ENCODE data around the gene TRNT1. TPM values are rescaled to one million over a fixed set of nuclear protein-coding genes. Genes with fewer than 3 reads are reported as not detected.

The TRNT1 gene
- 25.5 TPM for polyA plus RNA-seq
- long read RNA-seq, donor 1, partial matches to known transcripts, result 0 of 16 reads
- long read RNA-seq, donor 1, other reads (novel, unspliced or antisense), result 15 of 16 reads
- long read RNA-seq, donor 2, transcript TRNT1-201 (8 exons, 2,276 nt), result major isoform, 7 of 47 reads
- long read RNA-seq, donor 2, partial matches to known transcripts, result 19 of 47 reads
- long read RNA-seq, donor 2, other reads (novel, unspliced or antisense), result 17 of 47 reads
- long read RNA-seq, donor 3, result 0 reads
- long read RNA-seq, donor 4, partial matches to known transcripts, result 0 of 1 reads
- long read RNA-seq, donor 4, other reads (novel, unspliced or antisense), result 0 of 1 reads
- long read RNA-seq, donor 5, partial matches to known transcripts, result 0 of 14 reads
- long read RNA-seq, donor 5, other reads (novel, unspliced or antisense), result 12 of 14 reads
- long read RNA-seq, donor 6, partial matches to known transcripts, result 6 of 43 reads
- long read RNA-seq, donor 6, other reads (novel, unspliced or antisense), result 33 of 43 reads
- long read RNA-seq, donor 7, result 0 reads
- long read RNA-seq, donor 8, partial matches to known transcripts, result 6 of 36 reads
- long read RNA-seq, donor 8, other reads (novel, unspliced or antisense), result 23 of 36 reads
- long read RNA-seq, donor 9, transcript TRNT1-201 (8 exons, 2,276 nt), result major isoform, 5 of 47 reads
- long read RNA-seq, donor 9, partial matches to known transcripts, result 24 of 47 reads
- long read RNA-seq, donor 9, other reads (novel, unspliced or antisense), result 17 of 47 reads
- long read RNA-seq, donor 10, partial matches to known transcripts, result 19 of 45 reads
- long read RNA-seq, donor 10, other reads (novel, unspliced or antisense), result 22 of 45 reads
- long read RNA-seq, donor 11, transcript TRNT1-201 (8 exons, 2,276 nt), result major isoform, 6 of 8 reads
- long read RNA-seq, donor 11, partial matches to known transcripts, result 0 of 8 reads
- long read RNA-seq, donor 11, other reads (novel, unspliced or antisense), result 0 of 8 reads

DNA sequence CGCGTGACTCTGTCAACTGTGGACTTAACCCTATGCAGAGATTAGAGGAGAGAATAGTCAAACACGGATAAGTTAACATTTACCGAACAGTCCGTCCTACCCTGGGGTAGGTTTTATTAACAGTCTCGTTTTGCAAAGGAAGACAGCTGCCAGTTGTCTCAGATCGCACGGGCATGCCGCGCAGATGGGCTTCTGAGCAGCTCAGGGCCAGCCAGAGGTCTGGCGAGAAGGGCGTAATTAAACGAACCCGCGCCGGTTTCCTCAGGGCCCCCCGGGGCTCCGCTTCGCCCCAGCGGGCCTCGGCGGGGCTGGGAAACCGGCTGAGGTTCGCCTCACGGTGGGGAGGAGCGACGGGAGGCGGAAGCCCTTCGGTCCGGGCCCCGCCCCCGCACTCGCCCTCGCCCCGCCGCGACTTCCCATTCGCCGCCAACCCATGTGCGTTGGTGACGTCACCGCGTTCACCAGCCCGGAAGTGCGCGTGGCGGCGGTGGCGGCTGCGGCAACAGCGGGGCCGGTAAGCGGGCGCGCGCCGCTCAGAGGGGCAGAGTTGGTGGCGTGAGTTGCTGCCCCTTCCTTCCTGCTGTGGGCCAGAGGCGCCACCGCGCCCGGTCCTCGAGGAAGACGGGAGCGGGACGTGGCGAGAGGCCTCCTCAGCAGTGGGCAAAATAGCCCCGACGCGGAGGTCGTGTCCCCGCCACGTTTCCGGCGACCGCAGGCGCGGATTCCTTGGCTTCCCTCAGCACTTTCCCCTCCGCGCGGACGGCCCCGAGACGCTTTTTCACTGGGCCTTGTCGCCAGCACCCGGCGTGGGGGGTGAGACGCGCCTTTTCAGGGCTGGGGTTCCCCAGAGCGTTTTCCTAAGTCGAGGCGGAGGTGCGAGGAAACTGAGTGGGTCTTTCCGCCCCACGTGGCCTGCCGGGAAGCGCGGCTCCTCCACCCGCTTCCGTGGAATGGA lies at the start of gene TRNT1:
Gene TRNT1, plus strand, starts transcription at position 464 of the 955 bp plus-strand sequence. CDS start 2,101 bp downstream, outside the sequence.
- DNase-seq, result peak; percentile 95 to 97
- H3K36me3 ChIP-seq (ENCODE audit: control insufficient read depth, insufficient read depth, low read length), result peaks cover 23% of the 10 kb centered on the region
- no peaks in the 10 kb centered on the region for H3K27me3 ChIP-seq (ENCODE audit: control insufficient read depth, insufficient read depth, low read length)
- peak within 1 kb of the TSS; percentile 90 for H3K4me3 ChIP-seq (ENCODE audit: low read length)
- peak within 1 kb of the TSS; percentile 97 for H3K27ac ChIP-seq (ENCODE audit: low read length)
- WGBS (ENCODE audit: insufficient coverage, low lambda C conversion rate), result no CpG with 5 or more reads among the region's 100 CpGs
- H3K9me3 ChIP-seq (ENCODE audit: control insufficient read depth, low read depth, low read length), result peaks cover 3% of the 10 kb centered on the region
- H3K4me1 ChIP-seq (ENCODE audit: control insufficient read depth, insufficient read depth, low read length), result peaks cover 5% of the 10 kb centered on the region

GRCh38 chr3:3080309-3080708 lies 46.4 kb upstream of the TRNT1 start:
- H3K4me1 ChIP-seq (ENCODE audit: control insufficient read depth, insufficient read depth, low read length), result no peaks in the 10 kb centered on the region
- no peak overlapping the region for H3K27ac ChIP-seq (ENCODE audit: low read length)
- WGBS (ENCODE audit: insufficient coverage, low lambda C conversion rate), result no CpG with 5 or more reads among the region's 5 CpGs
- no peaks in the 10 kb centered on the region for H3K9me3 ChIP-seq (ENCODE audit: control insufficient read depth, low read depth, low read length)
- H3K27me3 ChIP-seq (ENCODE audit: control insufficient read depth, insufficient read depth, low read length), result no peaks in the 10 kb centered on the region
- no peak overlapping the region for H3K4me3 ChIP-seq (ENCODE audit: low read length)
- no peak for DNase-seq
- H3K36me3 ChIP-seq (ENCODE audit: control insufficient read depth, insufficient read depth, low read length), result no peaks in the 10 kb centered on the region

GRCh38 chr3:3081381-3082233 lies 45.1 kb upstream of the TRNT1 start:
- Histone ChIP-seq H3K27ac (ENCODE audit: low read length) (no peak overlapping the region), H3K4me1 (ENCODE audit: control insufficient read depth, insufficient read depth, low read length) (no peaks in the 10 kb centered on the region), H3K27me3 (ENCODE audit: control insufficient read depth, insufficient read depth, low read length) (no peaks in the 10 kb centered on the region), H3K9me3 (ENCODE audit: control insufficient read depth, low read depth, low read length) (no peaks in the 10 kb centered on the region), H3K36me3 (ENCODE audit: control insufficient read depth, insufficient read depth, low read length) (no peaks in the 10 kb centered on the region), H3K4me3 (ENCODE audit: low read length) (no peak overlapping the region)
- no peak for DNase-seq
- 25% methylated on average over 2 of the region's 9 CpGs for WGBS (ENCODE audit: insufficient coverage, low lambda C conversion rate)

- no peaks in the 10 kb centered on the region for H3K36me3 ChIP-seq (ENCODE audit: control insufficient read depth, insufficient read depth, low read length)
- H3K4me3 ChIP-seq (ENCODE audit: low read length), result no peak overlapping the region
- no peak overlapping the region for H3K27ac ChIP-seq (ENCODE audit: low read length)
- no peaks in the 10 kb centered on the region for H3K4me1 ChIP-seq (ENCODE audit: control insufficient read depth, insufficient read depth, low read length)
- DNase-seq, result no peak
- H3K9me3 ChIP-seq (ENCODE audit: control insufficient read depth, low read depth, low read length), result no peaks in the 10 kb centered on the region
- WGBS (ENCODE audit: insufficient coverage, low lambda C conversion rate), result no CpG with 5 or more reads among the region's 2 CpGs
- no peaks in the 10 kb centered on the region for H3K27me3 ChIP-seq (ENCODE audit: control insufficient read depth, insufficient read depth, low read length)
Observed at GRCh38 chr3:3082234-3082924, 44.4 kb upstream of the TRNT1 start.

- H3K36me3 ChIP-seq (ENCODE audit: control insufficient read depth, insufficient read depth, low read length), result no peaks in the 10 kb centered on the region
- no peak for DNase-seq
- WGBS (ENCODE audit: insufficient coverage, low lambda C conversion rate), result no CpG with 5 or more reads among the region's 3 CpGs
- no peaks in the 10 kb centered on the region for H3K4me1 ChIP-seq (ENCODE audit: control insufficient read depth, insufficient read depth, low read length)
- H3K27ac ChIP-seq (ENCODE audit: low read length), result no peak overlapping the region
- H3K4me3 ChIP-seq (ENCODE audit: low read length), result no peak overlapping the region
- no peaks in the 10 kb centered on the region for H3K27me3 ChIP-seq (ENCODE audit: control insufficient read depth, insufficient read depth, low read length)
- no peaks in the 10 kb centered on the region for H3K9me3 ChIP-seq (ENCODE audit: control insufficient read depth, low read depth, low read length)
Observed at GRCh38 chr3:3084890-3085289, 41.9 kb upstream of the TRNT1 start.

GRCh38 chr3:3085782-3086181 lies 41.0 kb upstream of the TRNT1 start:
- Histone ChIP-seq H3K36me3 (ENCODE audit: control insufficient read depth, insufficient read depth, low read length) (no peaks in the 10 kb centered on the region), H3K27ac (ENCODE audit: low read length) (no peak overlapping the region), H3K4me1 (ENCODE audit: control insufficient read depth, insufficient read depth, low read length) (no peaks in the 10 kb centered on the region), H3K4me3 (ENCODE audit: low read length) (no peak overlapping the region), H3K27me3 (ENCODE audit: control insufficient read depth, insufficient read depth, low read length) (no peaks in the 10 kb centered on the region), H3K9me3 (ENCODE audit: control insufficient read depth, low read depth, low read length) (no peaks in the 10 kb centered on the region)
- no CpG with 5 or more reads among the region's 6 CpGs for WGBS (ENCODE audit: insufficient coverage, low lambda C conversion rate)
- no peak for DNase-seq

DNA sequence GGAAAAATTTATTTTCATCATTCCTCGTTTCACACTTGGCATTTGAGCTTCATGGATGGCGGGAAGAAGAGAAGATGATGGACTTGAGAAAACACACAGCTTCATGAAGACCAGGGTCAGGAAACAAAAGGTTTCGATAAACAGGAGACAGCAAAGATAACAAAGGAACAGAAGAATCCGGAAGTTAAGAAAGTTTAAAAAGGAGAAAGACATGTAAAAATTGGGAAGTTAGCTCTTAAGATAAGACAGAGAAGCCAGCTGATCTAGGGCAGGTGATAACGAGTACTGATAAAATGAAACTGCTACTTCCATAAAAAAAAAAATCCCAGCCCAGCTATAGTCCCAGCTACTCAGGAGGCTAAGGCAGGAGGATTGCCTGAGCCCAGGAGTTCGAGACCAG lies 40.5 kb upstream of the TRNT1 start:
- H3K4me1 ChIP-seq (ENCODE audit: control insufficient read depth, insufficient read depth, low read length), result no peaks in the 10 kb centered on the region
- H3K4me3 ChIP-seq (ENCODE audit: low read length), result no peak overlapping the region
- no peak for DNase-seq
- 81% methylated on average over 4 of the region's 6 CpGs for WGBS (ENCODE audit: insufficient coverage, low lambda C conversion rate)
- no peaks in the 10 kb centered on the region for H3K9me3 ChIP-seq (ENCODE audit: control insufficient read depth, low read depth, low read length)
- H3K36me3 ChIP-seq (ENCODE audit: control insufficient read depth, insufficient read depth, low read length), result no peaks in the 10 kb centered on the region
- no peaks in the 10 kb centered on the region for H3K27me3 ChIP-seq (ENCODE audit: control insufficient read depth, insufficient read depth, low read length)
- no peak overlapping the region for H3K27ac ChIP-seq (ENCODE audit: low read length)

DNA sequence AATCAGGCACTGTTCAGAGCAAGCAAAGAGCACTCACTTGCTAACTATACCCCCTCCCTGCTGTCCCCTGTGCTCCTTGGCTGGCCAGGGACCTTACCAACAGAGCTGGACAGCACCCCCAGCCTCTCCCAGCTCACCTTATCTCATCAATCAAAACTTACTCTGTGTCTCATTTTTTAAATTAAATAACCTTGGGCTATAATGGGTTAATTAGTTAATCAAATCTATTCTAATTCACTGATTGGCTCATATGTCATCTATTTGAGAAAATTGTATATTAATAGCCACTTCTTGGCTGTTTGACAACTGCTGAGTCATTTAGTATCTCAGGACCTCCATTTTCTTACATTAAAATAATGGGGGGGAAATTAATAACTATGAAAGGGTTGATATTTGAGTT lies 39.5 kb upstream of the TRNT1 start:
- no peak for DNase-seq
- Histone ChIP-seq H3K4me3 (ENCODE audit: low read length) (no peak overlapping the region), H3K9me3 (ENCODE audit: control insufficient read depth, low read depth, low read length) (no peaks in the 10 kb centered on the region)

More for the DNA sequence above, 39.5 kb upstream of the TRNT1 start:
- no peak overlapping the region for H3K27ac ChIP-seq (ENCODE audit: low read length)
- H3K36me3 ChIP-seq (ENCODE audit: control insufficient read depth, insufficient read depth, low read length), result no peaks in the 10 kb centered on the region
- no peaks in the 10 kb centered on the region for H3K27me3 ChIP-seq (ENCODE audit: control insufficient read depth, insufficient read depth, low read length)
- no peaks in the 10 kb centered on the region for H3K4me1 ChIP-seq (ENCODE audit: control insufficient read depth, insufficient read depth, low read length)
